Measurements from ENCODE around the gene PTPRN2. TPM values are rescaled to one million over a fixed set of nuclear protein-coding genes. Genes with fewer than 3 reads are reported as not detected.
A peak's percentile ranks its signal among the peaks of the same experiment; 100 is the strongest.

Gene PTPRN2
- total and polyA plus RNA-seq, 2 donors from 2014 or later: 4.8 to 6.2 TPM

DNA sequence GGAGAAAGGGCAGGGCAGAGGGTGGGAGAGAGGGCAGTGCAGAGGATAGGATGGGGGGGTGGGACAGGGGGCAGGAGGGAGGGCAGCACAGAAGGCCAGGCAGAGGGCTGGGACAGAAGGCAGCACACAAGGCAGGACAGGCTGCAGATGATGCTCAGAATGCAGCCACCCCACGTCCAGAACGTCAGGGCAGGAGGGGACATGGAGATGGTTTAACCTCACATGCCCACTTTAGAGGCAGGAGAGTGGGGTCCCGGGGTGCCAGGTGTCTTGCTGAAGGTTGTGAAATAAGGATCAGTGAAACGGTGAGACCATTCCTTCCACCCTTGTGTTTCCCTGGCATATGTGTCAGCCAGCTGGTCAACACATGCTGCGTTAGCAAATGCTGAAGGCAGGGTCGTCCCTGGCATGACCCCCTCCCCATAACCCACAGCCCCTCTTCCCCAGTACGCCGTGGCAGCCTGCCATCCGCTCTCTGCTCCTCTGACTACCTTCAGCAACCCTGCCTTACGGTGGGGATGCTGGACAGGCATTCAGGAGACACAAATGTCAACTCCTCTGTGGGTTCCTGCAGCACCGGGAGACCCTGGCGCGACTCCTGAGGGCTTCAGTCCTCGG, 658.7 kb downstream of the PTPRN2 start:
- no peaks in the 10 kb centered on the region for H3K4me1 ChIP-seq (ENCODE audit: control insufficient read depth in 2 of 3, insufficient read depth in 2 of 3, low read depth in 1 of 3, low read length in 3 of 3)
- H3K27me3 ChIP-seq (ENCODE audit: control insufficient read depth, insufficient read depth, low read length): no peaks in the 10 kb centered on the region
- no peak overlapping the region for H3K9ac ChIP-seq (ENCODE audit: low read length in 3 of 3)
- H3K9me3 ChIP-seq (ENCODE audit: control insufficient read depth in 2 of 3, insufficient read depth in 1 of 3, low read length in 3 of 3): peaks cover 0 to 2% (median 0%) of the 10 kb centered on the region in 3 donors
- DNase-seq (peak in 1 of 5 donors; percentile 35), FAIRE-seq (no peak)
- H3K36me3 ChIP-seq (ENCODE audit: control insufficient read depth in 2 of 3, insufficient read depth in 3 of 3, low read length in 3 of 3): no peaks in the 10 kb centered on the region
- TF ChIP-seq, protein P1, sequence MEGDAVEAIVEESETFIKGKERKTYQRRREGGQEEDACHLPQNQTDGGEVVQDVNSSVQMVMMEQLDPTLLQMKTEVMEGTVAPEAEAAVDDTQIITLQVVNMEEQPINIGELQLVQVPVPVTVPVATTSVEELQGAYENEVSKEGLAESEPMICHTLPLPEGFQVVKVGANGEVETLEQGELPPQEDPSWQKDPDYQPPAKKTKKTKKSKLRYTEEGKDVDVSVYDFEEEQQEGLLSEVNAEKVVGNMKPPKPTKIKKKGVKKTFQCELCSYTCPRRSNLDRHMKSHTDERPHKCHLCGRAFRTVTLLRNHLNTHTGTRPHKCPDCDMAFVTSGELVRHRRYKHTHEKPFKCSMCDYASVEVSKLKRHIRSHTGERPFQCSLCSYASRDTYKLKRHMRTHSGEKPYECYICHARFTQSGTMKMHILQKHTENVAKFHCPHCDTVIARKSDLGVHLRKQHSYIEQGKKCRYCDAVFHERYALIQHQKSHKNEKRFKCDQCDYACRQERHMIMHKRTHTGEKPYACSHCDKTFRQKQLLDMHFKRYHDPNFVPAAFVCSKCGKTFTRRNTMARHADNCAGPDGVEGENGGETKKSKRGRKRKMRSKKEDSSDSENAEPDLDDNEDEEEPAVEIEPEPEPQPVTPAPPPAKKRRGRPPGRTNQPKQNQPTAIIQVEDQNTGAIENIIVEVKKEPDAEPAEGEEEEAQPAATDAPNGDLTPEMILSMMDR (IDR thresholded peaks at IDR 0.05; ENCODE audit: borderline replicate concordance, extremely low read depth, insufficient read depth): no peak
- no peak overlapping the region for H3K27ac ChIP-seq (ENCODE audit: low read depth in 2 of 2, low read length in 2 of 2)
- no peak overlapping the region for H3K4me3 ChIP-seq (ENCODE audit: low read length in 3 of 3)
- intact Hi-C loops (cut with DNase I): no loop called here

DNA sequence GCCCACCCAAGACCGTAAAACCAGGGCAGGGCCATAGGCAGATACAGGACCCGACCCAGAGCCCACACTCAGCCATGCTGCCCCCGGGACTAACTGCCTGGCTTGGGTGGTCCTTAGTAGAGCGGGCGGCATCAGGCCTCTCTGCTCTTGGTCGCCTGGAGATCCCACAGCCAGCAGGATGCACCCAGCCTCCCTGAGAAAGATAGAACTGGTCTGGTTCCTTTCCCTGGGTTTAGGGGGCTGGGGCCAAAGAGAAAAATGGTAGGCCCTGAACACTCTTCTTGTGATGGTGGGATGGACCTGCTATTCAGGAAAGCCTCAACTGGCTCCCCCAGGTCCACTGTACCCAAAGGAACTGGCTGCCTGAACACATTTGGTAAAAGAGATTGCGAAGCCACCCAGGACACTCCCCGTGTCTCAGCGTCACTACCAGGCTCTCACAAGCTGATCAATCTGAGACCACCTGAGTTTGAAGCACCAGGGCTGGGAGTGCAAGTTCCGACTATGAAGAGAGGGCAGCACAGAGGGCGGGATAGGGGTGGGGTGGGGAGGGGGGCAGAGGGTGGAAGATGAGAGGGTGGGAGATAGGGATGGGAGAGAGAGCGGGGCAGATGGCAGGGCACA, 659.3 kb downstream of the PTPRN2 start:
- Histone ChIP-seq H3K27me3 (ENCODE audit: control insufficient read depth, insufficient read depth, low read length) (no peaks in the 10 kb centered on the region), H3K4me3 (ENCODE audit: low read length in 3 of 3) (no peak overlapping the region), H3K9ac (ENCODE audit: low read length in 3 of 3) (no peak overlapping the region), H3K4me1 (ENCODE audit: control insufficient read depth in 2 of 3, insufficient read depth in 2 of 3, low read depth in 1 of 3, low read length in 3 of 3) (no peaks in the 10 kb centered on the region), H3K27ac (ENCODE audit: low read depth in 2 of 2, low read length in 2 of 2) (no peak overlapping the region), H3K9me3 (ENCODE audit: control insufficient read depth in 2 of 3, insufficient read depth in 1 of 3, low read length in 3 of 3) (no peaks in the 10 kb centered on the region), H3K36me3 (ENCODE audit: control insufficient read depth in 2 of 3, insufficient read depth in 3 of 3, low read length in 3 of 3) (no peaks in the 10 kb centered on the region)
- TF ChIP-seq, protein P1 (IDR thresholded peaks at IDR 0.05; ENCODE audit: borderline replicate concordance, extremely low read depth, insufficient read depth): no peak
- intact Hi-C loops (cut with DNase I): no loop called here
- DNase-seq (peak in 1 of 5 donors; percentile 21), FAIRE-seq (no peak)

DNA sequence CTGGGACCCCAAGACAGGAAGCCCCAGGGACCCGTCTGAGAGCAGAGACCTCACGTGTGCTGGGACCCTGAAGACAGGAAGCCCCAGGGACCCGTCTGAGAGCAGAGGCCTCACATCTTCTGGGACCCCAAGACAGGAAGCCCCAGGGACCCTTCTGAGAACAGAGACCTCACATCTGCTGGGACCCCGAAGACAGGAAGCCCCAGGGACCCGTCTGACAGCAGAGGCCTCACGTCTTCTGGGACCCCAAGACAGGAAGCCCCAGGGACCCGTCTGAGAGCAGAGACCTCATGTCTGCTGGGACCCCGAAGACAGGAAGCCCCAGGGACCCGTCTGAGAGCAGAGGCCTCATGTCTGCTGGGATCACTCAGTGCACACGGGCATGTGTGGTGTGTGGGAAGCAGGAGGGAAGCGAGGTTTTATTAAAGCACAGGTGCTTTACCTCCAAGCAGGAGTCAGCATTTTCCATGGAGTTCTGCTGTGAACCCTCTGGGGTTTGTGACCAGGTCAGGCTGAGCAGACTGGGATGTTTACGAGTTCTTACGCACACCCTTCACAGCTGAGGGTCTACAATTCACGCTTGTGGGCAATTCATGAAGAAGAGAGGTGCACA, 660.2 kb downstream of the PTPRN2 start:
- Histone ChIP-seq H3K4me1 (ENCODE audit: control insufficient read depth in 2 of 3, insufficient read depth in 2 of 3, low read depth in 1 of 3, low read length in 3 of 3) (no peaks in the 10 kb centered on the region), H3K9me3 (ENCODE audit: control insufficient read depth in 2 of 3, insufficient read depth in 1 of 3, low read length in 3 of 3) (no peaks in the 10 kb centered on the region), H3K9ac (ENCODE audit: low read length in 3 of 3) (no peak overlapping the region), H3K27me3 (ENCODE audit: control insufficient read depth, insufficient read depth, low read length) (no peaks in the 10 kb centered on the region), H3K27ac (ENCODE audit: low read depth in 2 of 2, low read length in 2 of 2) (no peak overlapping the region), H3K4me3 (ENCODE audit: low read length in 3 of 3) (no peak overlapping the region), H3K36me3 (ENCODE audit: control insufficient read depth in 2 of 3, insufficient read depth in 3 of 3, low read length in 3 of 3) (no peaks in the 10 kb centered on the region)
- intact Hi-C loops (cut with DNase I): no loop called here
- peak in 1 of 5 donors; percentile 28 for DNase-seq
- TF ChIP-seq, protein P1 (IDR thresholded peaks at IDR 0.05; ENCODE audit: borderline replicate concordance, extremely low read depth, insufficient read depth): no peak
- no peak for FAIRE-seq

Data from kidney (tissue), 14 donors.